HepG2 (cell line): ENCODE data around the gene PHF2. TPM values are rescaled to one million over a fixed set of nuclear protein-coding genes. Genes with fewer than 3 reads are reported as not detected.

ENCODE experiments used
- ATAC-seq: fragments of 200-7000 bp; cut with Tn5 transposase; 3 replicates; pipeline ENCODE4 v1.9.1; 2020; ENCODE audit warnings: mild to moderate bottlenecking, moderate library complexity
- BruUV-seq: library from RNA; stranded (reverse); fragments of 400-500 nt; replicated peaks from 2 replicates; lab custom pipeline; 2021; lab: Mats Ljungman, UMichigan
- CTCF ChIA-PET: fragments of 300-600 bp; formaldehyde crosslinking; extraction: SDS; loops from one replicate; lab custom pipeline; 2021; ENCODE audit warnings: low total read pairs, inconsistent platforms, low intra/inter-chr PET ratio; lab: Yijun Ruan, JAX
- POLR2A ChIA-PET: fragments of 350-600 bp; sonication (Branson Sonifier 250); formaldehyde crosslinking; loops from one replicate; lab custom pipeline; 2020; ENCODE audit warnings: antibody characterized with exemption, inconsistent platforms; lab: Yijun Ruan, JAX
- DNase-seq: peaks from one replicate; pipeline ENCODE4 v3.0.0-alpha.2; 2015; ENCODE audit warnings: low spot score
- FAIRE-seq: peaks from 3 replicates; lab custom pipeline; 2011; peaks lifted over from hg19 to GRCh38; lab: Jason Lieb, UNC
- H2AFZ ChIP-seq: one replicate; pipeline ENCODE4 v1.6.1; 2011; ENCODE audit warnings: low read length, inconsistent platforms
- H3K27ac ChIP-seq: fragments of 300-600 bp; 3 replicates; pipeline ENCODE4 v1.8.0; 2011; ENCODE audit warnings: mixed run types, mild to moderate bottlenecking, mixed read lengths, low read length, inconsistent platforms; ENCODE audit not compliant: insufficient read depth; ENCODE audit errors: extremely low read length
- H3K27me3 ChIP-seq, 2 experiments: fragments of 200-600 bp in 1 of 2; 2 replicates in 1 of 2; 3 replicates in 1 of 2; pipeline versions ENCODE4 v1.6.0 to v1.8.0; 2011; ENCODE audit warnings: low read length in 2 of 2, mild to moderate bottlenecking in 2 of 2, moderate library complexity in 2 of 2, inconsistent platforms in 1 of 2; ENCODE audit not compliant: insufficient read depth in 2 of 2, control insufficient read depth in 1 of 2
- H3K36me3 ChIP-seq, 2 experiments: fragments of 200-600 bp in 1 of 2; replicated peaks in 1 of 2; 2 replicates in 1 of 2; 3 replicates in 1 of 2; pipeline versions ENCODE4 v1.5.1 to v1.8.0; 2011; ENCODE audit warnings: low read length in 2 of 2, inconsistent platforms in 1 of 2; ENCODE audit not compliant: insufficient read depth in 2 of 2, control insufficient read depth in 1 of 2
- H3K4me1 ChIP-seq: 2 replicates; pipeline ENCODE4 v1.5.1; 2012; ENCODE audit warnings: low read length, inconsistent platforms; ENCODE audit not compliant: insufficient read depth
- H3K4me2 ChIP-seq: 2 replicates; pipeline ENCODE4 v1.6.0; 2011; ENCODE audit warnings: low read depth, low read length, inconsistent platforms
- H3K4me3 ChIP-seq, 3 experiments: fragments of 200-600 bp in 1 of 3; sonication (generic), shearing (Covaris generic) in 1 of 3; replicated peaks in 1 of 3; 2 replicates each; pipeline ENCODE4 v1.5.1; 2011 to 2016; ENCODE audit warnings: low read length in 3 of 3, inconsistent platforms in 2 of 3, low read depth in 2 of 3, mild to moderate bottlenecking in 2 of 3, control low read depth in 1 of 3, mixed read lengths in 1 of 3; ENCODE audit not compliant: insufficient read depth in 1 of 3
- H3K79me2 ChIP-seq: one replicate; pipeline ENCODE4 v1.6.1; 2011; ENCODE audit warnings: low read length, inconsistent platforms; ENCODE audit not compliant: insufficient read depth
- H3K9ac ChIP-seq: 2 replicates; pipeline ENCODE4 v1.6.0; 2011; ENCODE audit warnings: mild to moderate bottlenecking, low read depth, low read length, inconsistent platforms; ENCODE audit not compliant: insufficient read depth
- H3K9me3 ChIP-seq: 2 replicates; pipeline ENCODE4 v1.5.1; 2012; ENCODE audit warnings: mild to moderate bottlenecking, low read length
- H4K20me1 ChIP-seq: 2 replicates; pipeline ENCODE4 v1.6.0; 2011; ENCODE audit warnings: inconsistent platforms, mild to moderate bottlenecking, low read length, moderate library complexity; ENCODE audit not compliant: insufficient read depth
- CBX1 ChIP-seq: IDR thresholded peaks from one replicate; pipeline ENCODE4 v1.6.1; 2016; ENCODE audit warnings: antibody characterized with exemption, low read depth
- XRCC5 ChIP-seq: fragments of 200-400 bp; formaldehyde crosslinking; optimal IDR thresholded peaks from 2 replicates; pipeline ENCODE3; 2017; ENCODE audit warnings: mild to moderate bottlenecking, low read length
- WGBS: methylation state at CpG from one replicate; pipeline ENCODE4 v1.1.6; 2017; ENCODE audit warnings: low lambda C conversion rate; 5-methylcytosine and 5-hydroxymethylcytosine counted together
- in situ Hi-C: cut with HindIII; loops from 2 replicates; pipeline ENCODE4 v1.10.0; 2017; ENCODE audit warnings: low pct_unique_long_range_greater_than_20kb; ENCODE audit not compliant: extremely low pct_ligation_motif_present
- intact Hi-C: fragments of 100-400 bp; cut with micrococcal nuclease; formaldehyde crosslinking; loops from one replicate; pipeline ENCODE4 v1.10.0; 2022; ENCODE audit not compliant: unreplicated experiment
- polyA plus RNA-seq, 8 experiments: library from polyadenylated mRNA; depleted of rRNA in 3 of 8; stranded (reverse) in 7 of 8; unstranded in 1 of 8; fragments of >200 nt; fragmentation: Illumina TruSeq in 4 of 8; extraction: Trizol in 4 of 8; gene quantifications; 2 replicates each; pipeline versions ENCODE4 v1.2.1 to v1.2.3, GENCODE V29; 2011 to 2016; ENCODE audit warnings: low read depth in 4 of 8, missing spikeins in 1 of 8, mixed read lengths in 1 of 8; ENCODE audit not compliant: insufficient read depth in 1 of 8
- total RNA-seq, 5 experiments: library from RNA; depleted of rRNA; stranded (reverse); fragments of >200 nt; fragmentation: Illumina TruSeq; extraction: Trizol; gene quantifications; 2 replicates each; pipeline ENCODE4 v1.2.3, GENCODE V29; 2016; ENCODE audit warnings: low read depth in 1 of 5
- TF ChIP-seq, protein P1 (sequence below), 2 experiments: sonication (generic) in 1 of 2; formaldehyde crosslinking in 1 of 2; IDR thresholded peaks; 2 replicates each; pipeline versions ENCODE4 v1.6.1 to v1.9.0; 2014 to 2022; ENCODE audit warnings: antibody characterized with exemption in 1 of 2, borderline replicate concordance in 1 of 2, inconsistent platforms in 1 of 2, low read depth in 1 of 2, missing genetic modification reagents in 1 of 2
- TF ChIP-seq, protein P2 (sequence below): IDR thresholded peaks from 2 replicates; pipeline ENCODE4 v1.6.1; 2016; ENCODE audit warnings: low read depth, missing genetic modification reagents, missing compliant biosample characterization

Gene PHF2
- total and polyA plus RNA-seq, 2 of the 13 experiments (the other 11 are each of a cell fraction or from before 2014, with no cell fraction given), result 6.6 to 9.1 TPM

DNA sequence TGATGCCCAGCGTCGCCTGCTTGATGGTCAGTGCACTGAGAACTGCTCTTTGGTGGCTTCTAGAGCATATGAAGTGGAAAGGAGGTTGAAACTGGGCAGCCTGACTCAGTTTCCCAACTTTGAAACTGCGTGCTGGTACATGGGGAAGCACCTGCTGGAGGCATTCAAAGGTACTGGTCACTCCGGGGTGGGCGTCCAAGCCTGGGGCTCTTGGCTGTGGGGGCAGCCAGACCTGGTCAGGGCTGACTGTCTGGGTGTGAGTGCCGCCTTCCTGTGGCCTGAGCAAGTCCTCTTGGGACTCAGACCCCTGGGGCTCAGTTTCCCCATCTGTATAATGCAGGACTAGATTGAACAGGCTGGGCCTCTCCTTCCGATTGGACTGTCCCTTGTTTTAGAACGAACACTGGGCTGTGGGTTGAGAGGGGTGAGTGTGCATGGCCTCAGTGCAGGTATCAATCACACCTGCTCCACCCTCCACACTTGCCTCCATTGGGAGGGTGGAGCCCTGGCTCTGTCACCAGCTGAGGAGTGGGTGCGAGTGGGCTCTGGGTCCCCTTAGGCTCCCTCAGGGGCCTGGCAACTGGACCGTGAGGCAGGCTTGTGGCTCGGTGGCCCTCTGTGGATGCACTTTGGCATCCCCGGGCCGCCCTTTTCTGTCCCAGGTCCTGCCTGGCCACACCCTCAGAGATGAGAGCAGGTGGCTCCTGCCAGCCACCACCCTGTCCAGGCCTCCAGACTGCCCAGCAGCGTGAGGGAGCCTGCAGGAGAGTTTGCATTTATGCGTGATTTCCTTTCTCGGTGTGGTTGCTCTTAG lies 80.2 kb downstream of the PHF2 start:
- no peak overlapping the region for H2AFZ ChIP-seq
- H3K27ac ChIP-seq, result no peak overlapping the region
- ATAC-seq, result no peak
- no peaks in the 10 kb centered on the region for H3K27me3 ChIP-seq
- no peak for TF ChIP-seq XRCC5
- TF ChIP-seq, protein P1, sequence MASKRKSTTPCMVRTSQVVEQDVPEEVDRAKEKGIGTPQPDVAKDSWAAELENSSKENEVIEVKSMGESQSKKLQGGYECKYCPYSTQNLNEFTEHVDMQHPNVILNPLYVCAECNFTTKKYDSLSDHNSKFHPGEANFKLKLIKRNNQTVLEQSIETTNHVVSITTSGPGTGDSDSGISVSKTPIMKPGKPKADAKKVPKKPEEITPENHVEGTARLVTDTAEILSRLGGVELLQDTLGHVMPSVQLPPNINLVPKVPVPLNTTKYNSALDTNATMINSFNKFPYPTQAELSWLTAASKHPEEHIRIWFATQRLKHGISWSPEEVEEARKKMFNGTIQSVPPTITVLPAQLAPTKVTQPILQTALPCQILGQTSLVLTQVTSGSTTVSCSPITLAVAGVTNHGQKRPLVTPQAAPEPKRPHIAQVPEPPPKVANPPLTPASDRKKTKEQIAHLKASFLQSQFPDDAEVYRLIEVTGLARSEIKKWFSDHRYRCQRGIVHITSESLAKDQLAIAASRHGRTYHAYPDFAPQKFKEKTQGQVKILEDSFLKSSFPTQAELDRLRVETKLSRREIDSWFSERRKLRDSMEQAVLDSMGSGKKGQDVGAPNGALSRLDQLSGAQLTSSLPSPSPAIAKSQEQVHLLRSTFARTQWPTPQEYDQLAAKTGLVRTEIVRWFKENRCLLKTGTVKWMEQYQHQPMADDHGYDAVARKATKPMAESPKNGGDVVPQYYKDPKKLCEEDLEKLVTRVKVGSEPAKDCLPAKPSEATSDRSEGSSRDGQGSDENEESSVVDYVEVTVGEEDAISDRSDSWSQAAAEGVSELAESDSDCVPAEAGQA (IDR thresholded peaks at IDR 0.05; ENCODE audit: low read depth), result no peak
- TF ChIP-seq, protein P1 (CRISPR knock-in tag; IDR thresholded peaks at IDR 0.05; ENCODE audit: borderline replicate concordance), result no peak
- TF ChIP-seq CBX1, result no peak
- TF ChIP-seq, protein P2, sequence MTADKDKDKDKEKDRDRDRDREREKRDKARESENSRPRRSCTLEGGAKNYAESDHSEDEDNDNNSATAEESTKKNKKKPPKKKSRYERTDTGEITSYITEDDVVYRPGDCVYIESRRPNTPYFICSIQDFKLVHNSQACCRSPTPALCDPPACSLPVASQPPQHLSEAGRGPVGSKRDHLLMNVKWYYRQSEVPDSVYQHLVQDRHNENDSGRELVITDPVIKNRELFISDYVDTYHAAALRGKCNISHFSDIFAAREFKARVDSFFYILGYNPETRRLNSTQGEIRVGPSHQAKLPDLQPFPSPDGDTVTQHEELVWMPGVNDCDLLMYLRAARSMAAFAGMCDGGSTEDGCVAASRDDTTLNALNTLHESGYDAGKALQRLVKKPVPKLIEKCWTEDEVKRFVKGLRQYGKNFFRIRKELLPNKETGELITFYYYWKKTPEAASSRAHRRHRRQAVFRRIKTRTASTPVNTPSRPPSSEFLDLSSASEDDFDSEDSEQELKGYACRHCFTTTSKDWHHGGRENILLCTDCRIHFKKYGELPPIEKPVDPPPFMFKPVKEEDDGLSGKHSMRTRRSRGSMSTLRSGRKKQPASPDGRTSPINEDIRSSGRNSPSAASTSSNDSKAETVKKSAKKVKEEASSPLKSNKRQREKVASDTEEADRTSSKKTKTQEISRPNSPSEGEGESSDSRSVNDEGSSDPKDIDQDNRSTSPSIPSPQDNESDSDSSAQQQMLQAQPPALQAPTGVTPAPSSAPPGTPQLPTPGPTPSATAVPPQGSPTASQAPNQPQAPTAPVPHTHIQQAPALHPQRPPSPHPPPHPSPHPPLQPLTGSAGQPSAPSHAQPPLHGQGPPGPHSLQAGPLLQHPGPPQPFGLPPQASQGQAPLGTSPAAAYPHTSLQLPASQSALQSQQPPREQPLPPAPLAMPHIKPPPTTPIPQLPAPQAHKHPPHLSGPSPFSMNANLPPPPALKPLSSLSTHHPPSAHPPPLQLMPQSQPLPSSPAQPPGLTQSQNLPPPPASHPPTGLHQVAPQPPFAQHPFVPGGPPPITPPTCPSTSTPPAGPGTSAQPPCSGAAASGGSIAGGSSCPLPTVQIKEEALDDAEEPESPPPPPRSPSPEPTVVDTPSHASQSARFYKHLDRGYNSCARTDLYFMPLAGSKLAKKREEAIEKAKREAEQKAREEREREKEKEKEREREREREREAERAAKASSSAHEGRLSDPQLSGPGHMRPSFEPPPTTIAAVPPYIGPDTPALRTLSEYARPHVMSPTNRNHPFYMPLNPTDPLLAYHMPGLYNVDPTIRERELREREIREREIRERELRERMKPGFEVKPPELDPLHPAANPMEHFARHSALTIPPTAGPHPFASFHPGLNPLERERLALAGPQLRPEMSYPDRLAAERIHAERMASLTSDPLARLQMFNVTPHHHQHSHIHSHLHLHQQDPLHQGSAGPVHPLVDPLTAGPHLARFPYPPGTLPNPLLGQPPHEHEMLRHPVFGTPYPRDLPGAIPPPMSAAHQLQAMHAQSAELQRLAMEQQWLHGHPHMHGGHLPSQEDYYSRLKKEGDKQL (CRISPR knock-in tag), result no peak
- TF ChIP-seq, all 625 proteins: peak for 0
- Histone ChIP-seq H3K9me3 (no peaks in the 10 kb centered on the region), H3K79me2 (no peaks in the 10 kb centered on the region), H3K4me2 (no peak overlapping the region), H3K4me3 (no peak overlapping the region), H4K20me1 (no peaks in the 10 kb centered on the region), H3K36me3 (peaks cover 6 to 20% of the 10 kb centered on the region in 2 experiments; a peak in 4 of 5 replicates), H3K4me1 (no peaks in the 10 kb centered on the region), H3K9ac (no peak overlapping the region)
- in situ Hi-C loops (no loop called here), intact Hi-C loops (no loop called here)
- ChIA-PET POLR2A (no interaction called here), CTCF (no interaction called here)
- 96% methylated on average over 4 of the region's 16 CpGs for WGBS
- no peak for FAIRE-seq
- no TSS peak for BruUV-seq
- no peak for DNase-seq
